WTC11 (cell line): ENCODE data around the gene GOLGA7B. TPM values are rescaled to one million over a fixed set of nuclear protein-coding genes. Genes with fewer than 3 reads are reported as not detected.

ENCODE experiments used
- ATAC-seq: fragments of 200-7000 bp; cut with Tn5 transposase; 2 replicates; pipeline ENCODE4 v1.10.0; 2021; ENCODE audit warnings: mild to moderate bottlenecking, moderate library complexity
- CTCF ChIA-PET: fragments of 300-600 bp; sonication (Branson Sonifier 250); formaldehyde crosslinking; loops from one replicate; lab custom pipeline; 2021; ENCODE audit warnings: antibody characterized with exemption; lab: Charles Lee
- POLR2A ChIA-PET: fragments of 350-600 bp; sonication (Branson Sonifier 250); formaldehyde crosslinking; loops from one replicate; lab custom pipeline; 2021; ENCODE audit warnings: antibody characterized with exemption; lab: Charles Lee
- DNase-seq: peaks from one replicate; pipeline ENCODE4 v3.0.0; 2021; ENCODE audit warnings: low spot score
- H3K27ac Mint-ChIP-seq: 2 replicates; pipeline ENCODE4 v1.8.0; 2021; ENCODE audit warnings: mixed read lengths
- H3K27me3 Mint-ChIP-seq: 2 replicates; pipeline ENCODE4 v1.8.0; 2021; ENCODE audit warnings: low read depth, mild to moderate bottlenecking, moderate library complexity, mixed read lengths
- H3K36me3 Mint-ChIP-seq: 2 replicates; pipeline ENCODE4 v1.8.0; 2021; ENCODE audit warnings: mixed read lengths
- H3K4me1 Mint-ChIP-seq: 2 replicates; pipeline ENCODE4 v1.8.0; 2022; ENCODE audit warnings: mixed read lengths
- H3K4me3 Mint-ChIP-seq: 2 replicates; pipeline ENCODE4 v1.8.0; 2021; ENCODE audit warnings: mild to moderate bottlenecking, moderate library complexity, mixed read lengths
- H3K9me3 Mint-ChIP-seq: 2 replicates; pipeline ENCODE4 v1.8.0; 2021; ENCODE audit warnings: mixed read lengths
- CTCF ChIP-seq: fragments of 200-600 bp; IDR thresholded peaks from 2 replicates; pipeline ENCODE4 v1.8.0; 2022; ENCODE audit warnings: antibody characterized with exemption
- ELF4 ChIP-seq: sonication (generic); formaldehyde crosslinking; IDR thresholded peaks from 2 replicates; pipeline ENCODE4 v1.8.1; 2022; ENCODE audit warnings: low read depth, mild to moderate bottlenecking, moderate library complexity, missing genetic modification reagents
- FOXP1 ChIP-seq: sonication (generic); formaldehyde crosslinking; IDR thresholded peaks from 2 replicates; pipeline ENCODE4 v1.8.0; 2022; ENCODE audit warnings: missing genetic modification reagents, mild to moderate bottlenecking, moderate library complexity, borderline replicate concordance
- GTF2I ChIP-seq: fragments of 250-450 bp; sonication (Bioruptor Pico); conservative IDR thresholded peaks from 2 replicates; pipeline ENCODE4 v1.4.0; 2021; ENCODE audit warnings: mild to moderate bottlenecking
- HMGXB4 ChIP-seq: sonication (generic); formaldehyde crosslinking; IDR thresholded peaks from 2 replicates; pipeline ENCODE4 v1.8.1; 2023; ENCODE audit warnings: mild to moderate bottlenecking, moderate library complexity, missing genetic modification reagents
- IRF1 ChIP-seq: sonication (generic); formaldehyde crosslinking; IDR thresholded peaks from 2 replicates; pipeline ENCODE4 v1.8.0; 2023; ENCODE audit warnings: missing genetic modification reagents
- MYBL2 ChIP-seq: sonication (generic); formaldehyde crosslinking; IDR thresholded peaks from 2 replicates; pipeline ENCODE4 v1.8.1; 2023; ENCODE audit warnings: mild to moderate bottlenecking, moderate library complexity, missing genetic modification reagents
- NFATC4 ChIP-seq: fragments of 250-450 bp; sonication (Bioruptor Pico); IDR thresholded peaks from 2 replicates; pipeline ENCODE4 v1.9.0; 2021; ENCODE audit warnings: mild to moderate bottlenecking
- PRRX2 ChIP-seq: fragments of 250-450 bp; sonication (Bioruptor Pico); IDR thresholded peaks from 2 replicates; pipeline ENCODE4 v1.8.0; 2021; ENCODE audit warnings: mild to moderate bottlenecking
- TEAD1 ChIP-seq: sonication (generic); formaldehyde crosslinking; IDR thresholded peaks from 2 replicates; pipeline ENCODE4 v1.8.0; 2022; ENCODE audit warnings: mild to moderate bottlenecking, missing genetic modification reagents
- TEAD4 ChIP-seq: sonication (generic); formaldehyde crosslinking; IDR thresholded peaks from 2 replicates; pipeline ENCODE4 v1.8.0; 2022; ENCODE audit warnings: mild to moderate bottlenecking, missing genetic modification reagents
- USF1 ChIP-seq: sonication (generic); formaldehyde crosslinking; IDR thresholded peaks from 2 replicates; pipeline ENCODE4 v1.8.0; 2022; ENCODE audit warnings: mild to moderate bottlenecking, missing genetic modification reagents
- USF2 ChIP-seq: sonication (generic); formaldehyde crosslinking; IDR thresholded peaks from 2 replicates; pipeline ENCODE4 v1.8.1; 2023; ENCODE audit warnings: mild to moderate bottlenecking, missing genetic modification reagents, moderate library complexity
- ZNF317 ChIP-seq: sonication (generic); formaldehyde crosslinking; IDR thresholded peaks from 2 replicates; pipeline ENCODE4 v1.8.1; 2023; ENCODE audit warnings: low read depth, mild to moderate bottlenecking, moderate library complexity, missing genetic modification reagents, borderline replicate concordance
- ZNF425 ChIP-seq: fragments of 250-450 bp; sonication (Bioruptor Pico); conservative IDR thresholded peaks from 2 replicates; pipeline ENCODE4 v1.9.0; 2021; ENCODE audit warnings: mild to moderate bottlenecking
- ZSCAN18 ChIP-seq: fragments of 250-450 bp; sonication (Bioruptor Pico); IDR thresholded peaks from 2 replicates; pipeline ENCODE4 v2.1.2; 2022; ENCODE audit warnings: mild to moderate bottlenecking, moderate library complexity
- total RNA-seq: library from RNA; stranded (reverse); gene quantifications from 3 replicates; pipeline ENCODE4 v1.2.3, GENCODE V29; 2021

GOLGA7B gene
- total RNA-seq, 1 experiment from 2014 or later: 0.24 TPM

- Mint-ChIP-seq H3K4me1 (no peaks in the 10 kb centered on the region), H3K9me3 (no peaks in the 10 kb centered on the region), H3K36me3 (no peaks in the 10 kb centered on the region), H3K27ac (no peak overlapping the region), H3K27me3 (peaks cover 12% of the 10 kb centered on the region), H3K4me3 (no peak overlapping the region)
- TF ChIP-seq USF2 (CRISPR knock-in tag) (no peak), IRF1 (CRISPR knock-in tag) (no peak), HMGXB4 (CRISPR knock-in tag) (no peak), TEAD4 (CRISPR knock-in tag) (no peak), MYBL2 (CRISPR knock-in tag) (no peak), TEAD1 (CRISPR knock-in tag) (no peak), PRRX2 (CRISPR knock-in tag) (no peak), ELF4 (CRISPR knock-in tag) (no peak), FOXP1 (CRISPR knock-in tag) (no peak), USF1 (no peak), ZSCAN18 (no peak), CTCF (no peak), ZNF317 (CRISPR knock-in tag) (no peak), NFATC4 (CRISPR knock-in tag) (no peak), ZNF425 (no peak), GTF2I (CRISPR knock-in tag) (no peak)
- POLR2A ChIA-PET: no interaction called here
- no peak for ATAC-seq
- CTCF ChIA-PET: interaction anchor here (0.9 to 1.5 kb wide), 2 partner anchors 120 to 125 kb away, joined by 3 read pairs; no protein-coding TSS in a partner anchor
- DNase-seq: no peak
Measured at GRCh38 chr10:97920865-97921264, 71.2 kb downstream of the GOLGA7B start.

Other genes with a start within 250 kb of the GOLGA7B start
- gene MORN4, start 216.3 kb upstream of the GOLGA7B start, total RNA-seq: 21.8 to 27.1 TPM (median 24.0 TPM) in 3 replicates
- gene PI4K2A, start 209.2 kb upstream of the GOLGA7B start, total RNA-seq: 18.6 to 19.6 TPM (median 19.5 TPM) in 3 replicates
- gene AVPI1, start 162.6 kb upstream of the GOLGA7B start, total RNA-seq: 8.1 to 9.8 TPM (median 9.0 TPM) in 3 replicates
- 36.8 to 37.7 TPM (median 36.9 TPM) in 3 replicates for gene MARVELD1, start 136.1 kb upstream of the GOLGA7B start, total RNA-seq
- 23.2 to 26.9 TPM (median 26.0 TPM) in 3 replicates for gene ZFYVE27, start 112.7 kb upstream of the GOLGA7B start, total RNA-seq
- gene SFRP5, start 77.8 kb upstream of the GOLGA7B start, total RNA-seq: 2.4 to 3.5 TPM (median 3.1 TPM) in 3 replicates
- gene CRTAC1, start 180.8 kb downstream of the GOLGA7B start, total RNA-seq: 1.1 to 1.7 TPM (median 1.2 TPM) in 3 replicates